Measurements from ENCODE around the gene XYLT1.

XYLT1 gene

DNA sequence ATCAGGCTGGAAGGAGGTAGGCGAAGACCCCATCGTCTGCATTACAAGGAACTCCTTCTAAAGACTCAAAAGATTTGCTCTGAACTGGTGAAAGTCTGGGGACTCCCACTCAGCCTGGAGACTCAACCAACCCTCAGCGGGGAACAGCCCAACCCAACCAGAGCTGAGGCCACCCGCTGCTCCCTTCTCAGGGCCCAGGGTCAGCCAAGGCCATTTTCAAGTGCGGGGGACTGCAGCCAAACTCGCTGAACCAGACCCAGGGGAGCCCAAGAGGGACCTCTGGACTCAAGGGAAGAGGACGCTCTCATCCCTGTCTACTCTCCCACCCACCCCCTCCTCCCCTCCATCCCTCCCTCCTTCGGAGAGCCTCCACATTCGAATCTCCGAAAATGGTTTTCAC, 24.1 kb downstream of the XYLT1 start:
- Mint-ChIP-seq H3K36me3 (ENCODE audit: low read depth) (no peaks in the 10 kb centered on the region), H3K4me1 (peaks cover 15% of the 10 kb centered on the region), H3K27me3 (ENCODE audit: low read depth) (peaks cover 14% of the 10 kb centered on the region), H3K27ac (peak overlapping the region; percentile 13 to 32 (median 25)), H3K4me3 (no peak overlapping the region), H3K9me3 (no peaks in the 10 kb centered on the region)
- TF ChIP-seq, protein P1, sequence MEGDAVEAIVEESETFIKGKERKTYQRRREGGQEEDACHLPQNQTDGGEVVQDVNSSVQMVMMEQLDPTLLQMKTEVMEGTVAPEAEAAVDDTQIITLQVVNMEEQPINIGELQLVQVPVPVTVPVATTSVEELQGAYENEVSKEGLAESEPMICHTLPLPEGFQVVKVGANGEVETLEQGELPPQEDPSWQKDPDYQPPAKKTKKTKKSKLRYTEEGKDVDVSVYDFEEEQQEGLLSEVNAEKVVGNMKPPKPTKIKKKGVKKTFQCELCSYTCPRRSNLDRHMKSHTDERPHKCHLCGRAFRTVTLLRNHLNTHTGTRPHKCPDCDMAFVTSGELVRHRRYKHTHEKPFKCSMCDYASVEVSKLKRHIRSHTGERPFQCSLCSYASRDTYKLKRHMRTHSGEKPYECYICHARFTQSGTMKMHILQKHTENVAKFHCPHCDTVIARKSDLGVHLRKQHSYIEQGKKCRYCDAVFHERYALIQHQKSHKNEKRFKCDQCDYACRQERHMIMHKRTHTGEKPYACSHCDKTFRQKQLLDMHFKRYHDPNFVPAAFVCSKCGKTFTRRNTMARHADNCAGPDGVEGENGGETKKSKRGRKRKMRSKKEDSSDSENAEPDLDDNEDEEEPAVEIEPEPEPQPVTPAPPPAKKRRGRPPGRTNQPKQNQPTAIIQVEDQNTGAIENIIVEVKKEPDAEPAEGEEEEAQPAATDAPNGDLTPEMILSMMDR (IDR thresholded peaks at IDR 0.05; ENCODE audit: unreplicated experiment in 3 of 3), result no peak

DNA sequence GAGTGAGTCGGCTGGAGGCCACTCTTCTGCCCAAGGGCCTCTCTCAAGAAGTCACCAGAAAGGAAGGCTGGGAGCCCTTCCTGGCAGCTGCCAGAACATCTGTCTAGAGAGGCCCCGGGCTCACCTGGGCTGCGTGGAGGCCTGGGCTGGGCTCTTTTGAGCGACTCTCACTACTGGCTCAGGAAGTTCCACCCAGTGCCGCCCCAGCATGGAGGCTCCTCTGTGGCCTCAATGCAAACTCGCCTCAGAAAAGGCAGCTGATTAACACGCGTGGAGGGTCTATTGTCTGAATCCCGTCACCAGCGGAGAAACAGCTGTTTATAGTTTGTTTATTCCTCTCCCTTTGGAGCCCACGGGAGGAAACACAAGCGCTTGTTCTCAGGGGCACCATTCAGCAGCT, 25.3 kb downstream of the XYLT1 start:
- peaks cover 15% of the 10 kb centered on the region for H3K4me1 Mint-ChIP-seq
- H3K27me3 Mint-ChIP-seq (ENCODE audit: low read depth), result peaks cover 9% of the 10 kb centered on the region
- no peak overlapping the region for H3K4me3 Mint-ChIP-seq
- H3K27ac Mint-ChIP-seq, result peak overlapping the region in 1 of 3 experiments; percentile 66
- no peaks in the 10 kb centered on the region for H3K36me3 Mint-ChIP-seq (ENCODE audit: low read depth)
- H3K9me3 Mint-ChIP-seq, result no peaks in the 10 kb centered on the region
- TF ChIP-seq, protein P1 (IDR thresholded peaks at IDR 0.05; ENCODE audit: unreplicated experiment in 3 of 3), result no peak

DNA sequence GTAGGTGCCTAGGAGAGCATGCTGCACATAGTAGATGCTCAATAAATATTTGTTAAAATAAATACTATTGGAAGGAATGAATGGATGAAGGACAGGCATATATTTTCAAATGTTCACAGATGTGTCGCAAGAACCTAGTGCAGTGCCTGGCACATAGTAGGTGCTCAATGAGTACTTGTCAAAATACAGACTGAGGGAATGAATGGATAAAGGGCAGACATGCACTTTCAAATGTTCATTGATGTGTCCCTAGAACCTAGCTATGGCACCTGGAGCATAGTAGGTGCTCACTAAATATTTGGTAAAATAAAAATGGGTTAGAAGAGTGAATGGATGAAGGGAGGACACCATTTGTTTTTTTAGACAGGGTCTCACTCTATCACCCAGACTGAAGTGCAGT, 26.1 kb downstream of the XYLT1 start:
- TF ChIP-seq, protein P1 (IDR thresholded peaks at IDR 0.05; ENCODE audit: unreplicated experiment in 3 of 3), result no peak
- no peak overlapping the region for H3K27ac Mint-ChIP-seq
- H3K4me1 Mint-ChIP-seq, result peaks cover 15% of the 10 kb centered on the region
- peaks cover 13% of the 10 kb centered on the region for H3K27me3 Mint-ChIP-seq (ENCODE audit: low read depth)
- no peaks in the 10 kb centered on the region for H3K36me3 Mint-ChIP-seq (ENCODE audit: low read depth)
- no peaks in the 10 kb centered on the region for H3K9me3 Mint-ChIP-seq
- H3K4me3 Mint-ChIP-seq, result no peak overlapping the region

GRCh38 chr16:17440131-17440530, 30.6 kb downstream of the XYLT1 start:
- Mint-ChIP-seq H3K4me3 (no peak overlapping the region), H3K4me1 (peaks cover 5% of the 10 kb centered on the region), H3K36me3 (ENCODE audit: low read depth) (no peaks in the 10 kb centered on the region), H3K27ac (no peak overlapping the region), H3K27me3 (ENCODE audit: low read depth) (peaks cover 19% of the 10 kb centered on the region), H3K9me3 (no peaks in the 10 kb centered on the region)
- TF ChIP-seq, protein P1 (IDR thresholded peaks at IDR 0.05; ENCODE audit: unreplicated experiment in 3 of 3), result no peak

GRCh38 chr16:17439580-17439979, 31.2 kb downstream of the XYLT1 start:
- no peaks in the 10 kb centered on the region for H3K36me3 Mint-ChIP-seq (ENCODE audit: low read depth)
- no peak overlapping the region for H3K27ac Mint-ChIP-seq
- H3K4me1 Mint-ChIP-seq, result peaks cover 8% of the 10 kb centered on the region
- TF ChIP-seq, protein P1 (IDR thresholded peaks at IDR 0.05; ENCODE audit: unreplicated experiment in 3 of 3), result no peak
- H3K9me3 Mint-ChIP-seq, result no peaks in the 10 kb centered on the region
- H3K27me3 Mint-ChIP-seq (ENCODE audit: low read depth), result peaks cover 19% of the 10 kb centered on the region
- no peak overlapping the region for H3K4me3 Mint-ChIP-seq

DNA sequence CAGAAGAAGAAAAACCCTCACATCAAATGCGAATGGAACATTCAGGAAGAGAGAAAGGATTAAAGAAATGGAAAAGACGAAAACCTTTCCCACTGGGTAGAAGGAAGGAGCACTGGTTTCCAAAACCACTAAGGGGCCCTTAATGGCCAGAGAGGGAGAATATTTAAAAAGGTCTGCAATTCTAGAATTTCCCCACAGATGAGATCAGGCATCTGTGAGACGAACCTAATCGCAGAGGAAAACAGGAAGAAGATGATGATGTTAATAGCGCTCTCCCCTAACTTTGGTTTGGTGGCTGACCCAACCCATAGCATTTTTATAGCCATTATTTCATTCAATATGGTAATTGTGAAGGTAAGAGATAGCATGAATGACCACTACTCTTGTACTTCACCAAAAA, 32.8 kb downstream of the XYLT1 start:
- H3K27me3 Mint-ChIP-seq (ENCODE audit: low read depth), result peaks cover 15% of the 10 kb centered on the region
- no peaks in the 10 kb centered on the region for H3K36me3 Mint-ChIP-seq (ENCODE audit: low read depth)
- H3K9me3 Mint-ChIP-seq, result no peaks in the 10 kb centered on the region
- no peak overlapping the region for H3K4me3 Mint-ChIP-seq
- TF ChIP-seq, protein P1 (IDR thresholded peaks at IDR 0.05; ENCODE audit: unreplicated experiment in 3 of 3), result no peak
- H3K4me1 Mint-ChIP-seq, result peaks cover 23% of the 10 kb centered on the region
- no peak overlapping the region for H3K27ac Mint-ChIP-seq

Data from nephron (organoid).